SH-SY5Y (cell line): ENCODE measurements around the gene RBBP8NL.

Experiments
- GATA2 ChIP-seq: IDR thresholded peaks from 2 replicates; pipeline ENCODE4 v1.6.1; 2011; ENCODE audit warnings: mild to moderate bottlenecking, low read depth, low read length
- GATA3 ChIP-seq: IDR thresholded peaks from 2 replicates; pipeline ENCODE4 v1.6.1; 2011; ENCODE audit warnings: low read depth, mild to moderate bottlenecking, low read length, moderate library complexity

GRCh38 chr20:62403331-62403730 lies 24.0 kb downstream of the RBBP8NL start:
- TF ChIP-seq GATA2 (no peak), GATA3 (no peak)
